ENCODE results near the gene FANCC.

DNA sequence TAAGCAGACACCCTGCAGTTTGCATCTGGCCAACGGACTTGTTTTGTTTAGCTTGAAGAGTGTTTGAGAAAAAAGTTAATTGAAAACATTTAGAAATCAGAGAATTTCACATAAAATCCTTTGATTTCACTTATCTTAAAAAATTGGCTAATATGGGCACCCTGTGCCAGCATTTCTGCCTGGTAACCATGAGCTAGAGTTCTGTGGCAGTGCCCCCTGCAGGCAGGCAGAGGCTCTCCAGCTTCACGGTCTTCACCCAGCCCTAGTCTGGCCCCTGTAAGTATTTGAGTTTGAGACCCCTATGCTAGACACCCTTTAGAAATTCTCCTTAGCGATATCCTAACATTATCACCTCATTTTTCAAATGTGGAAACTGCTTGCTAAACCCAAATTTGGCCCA lies 18.8 kb upstream of the FANCC start:
- TF ChIP-seq EZH2phosphoT487 (IDR thresholded peaks at IDR 0.05; ENCODE audit: insufficient read depth, low read depth) (no peak), EZH2 (IDR thresholded peaks at IDR 0.05; ENCODE audit: insufficient read depth, poor library complexity, severe bottlenecking) (no peak)
